ENCODE measurements around the gene SETD1B.

The SETD1B gene

GRCh38 chr12:121830134-121830533 is 26.3 kb downstream of the SETD1B start:
- Histone ChIP-seq H3K36me3 (peaks cover 80% of the 10 kb centered on the region), H3K9me3 (no peaks in the 10 kb centered on the region)

GRCh38 chr12:121830588-121831265 is 26.9 kb downstream of the SETD1B start:
- Histone ChIP-seq H4K20me1 (peaks cover 48% of the 10 kb centered on the region), H3K9me3 (no peaks in the 10 kb centered on the region), H3K4me1 (no peaks in the 10 kb centered on the region), H3K36me3 (peaks cover 74% of the 10 kb centered on the region), H3K27me3 (no peaks in the 10 kb centered on the region), H3K9ac (no peak overlapping the region), H3K4me3 (no peak overlapping the region), H3K4me2 (no peak overlapping the region), H3K27ac (no peak overlapping the region)
- no peak for TF ChIP-seq Cebpa-rat (IDR thresholded peaks at IDR 0.05)

More at GRCh38 chr12:121830134-121830533, 26.3 kb downstream of the SETD1B start:
- no peaks in the 10 kb centered on the region for H3K4me1 ChIP-seq
- no peak overlapping the region for H3K9ac ChIP-seq
- H3K4me2 ChIP-seq, result no peak overlapping the region
- H3K27me3 ChIP-seq, result no peaks in the 10 kb centered on the region
- H3K27ac ChIP-seq, result no peak overlapping the region
- H3K4me3 ChIP-seq, result no peak overlapping the region
- TF ChIP-seq Cebpa-rat (IDR thresholded peaks at IDR 0.05), result no peak
- H4K20me1 ChIP-seq, result peaks cover 49% of the 10 kb centered on the region

- Histone ChIP-seq H3K4me2 (no peak overlapping the region), H3K4me1 (no peaks in the 10 kb centered on the region), H4K20me1 (peaks cover 48% of the 10 kb centered on the region), H3K9me3 (no peaks in the 10 kb centered on the region), H3K4me3 (no peak overlapping the region), H3K27ac (no peak overlapping the region), H3K36me3 (peaks cover 64% of the 10 kb centered on the region), H3K9ac (no peak overlapping the region), H3K27me3 (no peaks in the 10 kb centered on the region)
- TF ChIP-seq Cebpa-rat (IDR thresholded peaks at IDR 0.05), result no peak
These were observed 27.9 kb downstream of the SETD1B start for GRCh38 chr12:121831571-121832245.

- TF ChIP-seq Cebpa-rat (IDR thresholded peaks at IDR 0.05), result no peak
- Histone ChIP-seq H3K9me3 (no peaks in the 10 kb centered on the region), H3K27me3 (no peaks in the 10 kb centered on the region), H3K4me3 (no peak overlapping the region), H4K20me1 (peaks cover 8% of the 10 kb centered on the region; the same call in 1 of the 2 replicates), H3K36me3 (peaks cover 5% of the 10 kb centered on the region; the same call in 1 of the 2 replicates), H3K4me2 (no peak overlapping the region), H3K9ac (no peak overlapping the region), H3K27ac (no peak overlapping the region), H3K4me1 (peaks cover 16% of the 10 kb centered on the region)
These were observed 33.9 kb downstream of the SETD1B start for GRCh38 chr12:121837680-121838079.

GRCh38 chr12:121838126-121838525 is 34.3 kb downstream of the SETD1B start:
- Histone ChIP-seq H3K27ac (no peak overlapping the region), H3K9ac (no peak overlapping the region), H3K9me3 (no peaks in the 10 kb centered on the region), H3K27me3 (no peaks in the 10 kb centered on the region), H3K4me1 (peaks cover 16% of the 10 kb centered on the region), H4K20me1 (peaks cover 3% of the 10 kb centered on the region; the same call in 1 of the 2 replicates), H3K36me3 (0 out of 2 replicates have a peak, but pooled peaks cover under 1% of the 10 kb centered on the region), H3K4me2 (no peak overlapping the region), H3K4me3 (no peak overlapping the region)
- no peak for TF ChIP-seq Cebpa-rat (IDR thresholded peaks at IDR 0.05)

GRCh38 chr12:121839106-121839992 is 35.5 kb downstream of the SETD1B start:
- no peaks in the 10 kb centered on the region for H3K27me3 ChIP-seq
- H3K9ac ChIP-seq, result peak overlapping the region; percentile 85
- H3K4me3 ChIP-seq, result peak overlapping the region; percentile 74
- H3K9me3 ChIP-seq, result no peaks in the 10 kb centered on the region
- TF ChIP-seq Cebpa-rat (IDR thresholded peaks at IDR 0.05), result no peak
- no peaks in the 10 kb centered on the region for H3K36me3 ChIP-seq
- peak overlapping the region; percentile 74 for H3K27ac ChIP-seq
- H3K4me1 ChIP-seq, result peaks cover 16% of the 10 kb centered on the region
- H3K4me2 ChIP-seq, result peak overlapping the region; percentile 98
- no peaks in the 10 kb centered on the region for H4K20me1 ChIP-seq

- H4K20me1 ChIP-seq, result no peaks in the 10 kb centered on the region
- H3K36me3 ChIP-seq, result no peaks in the 10 kb centered on the region
- peaks cover 16% of the 10 kb centered on the region for H3K4me1 ChIP-seq
- TF ChIP-seq Cebpa-rat (IDR thresholded peaks at IDR 0.05), result no peak
- peak overlapping the region; percentile 85 for H3K9ac ChIP-seq
- H3K9me3 ChIP-seq, result no peaks in the 10 kb centered on the region
- no peaks in the 10 kb centered on the region for H3K27me3 ChIP-seq
- H3K4me3 ChIP-seq, result peak overlapping the region; percentile 74
- H3K27ac ChIP-seq, result peak overlapping the region; percentile 74
- peak overlapping the region; percentile 98 for H3K4me2 ChIP-seq
These were observed 36.4 kb downstream of the SETD1B start for GRCh38 chr12:121839993-121840761.

GRCh38 chr12:121843236-121843982 is 39.6 kb downstream of the SETD1B start:
- H3K4me2 ChIP-seq, result no peak overlapping the region
- H3K4me1 ChIP-seq, result peaks cover 21% of the 10 kb centered on the region
- TF ChIP-seq Cebpa-rat (IDR thresholded peaks at IDR 0.05), result no peak
- no peaks in the 10 kb centered on the region for H3K27me3 ChIP-seq
- H4K20me1 ChIP-seq, result no peaks in the 10 kb centered on the region
- no peak overlapping the region for H3K9ac ChIP-seq
- H3K9me3 ChIP-seq, result no peaks in the 10 kb centered on the region
- H3K36me3 ChIP-seq, result no peaks in the 10 kb centered on the region
- H3K4me3 ChIP-seq, result no peak overlapping the region
- H3K27ac ChIP-seq, result no peak overlapping the region
